Endothelial cell of umbilical vein (primary cell): Measurements from ENCODE around the gene LRRN4.

Experiments
- EZH2 ChIP-seq: IDR thresholded peaks from 2 replicates; pipeline ENCODE4 v1.6.1; 2012; ENCODE audit warnings: borderline replicate concordance, low read depth, mild to moderate bottlenecking, moderate library complexity, low read length, inconsistent platforms; ENCODE audit not compliant: severe bottlenecking
- POLR2A ChIP-seq: IDR thresholded peaks from 2 replicates; pipeline ENCODE4 v1.6.1; 2012; ENCODE audit warnings: low read depth, mild to moderate bottlenecking, control low read depth, low read length
- POLR2AphosphoS5 ChIP-seq: IDR thresholded peaks from 2 replicates; pipeline ENCODE4 v1.6.1; 2012; ENCODE audit warnings: low read depth, mild to moderate bottlenecking, control low read depth, low read length, moderate library complexity; ENCODE audit not compliant: insufficient read depth
- TF ChIP-seq, protein P1 (sequence below), 2 donors: IDR thresholded peaks; 1 replicate in 1 of 2; 2 replicates in 1 of 2; pipeline ENCODE4 v1.5.1; 2011; ENCODE audit warnings: low read length in 2 of 2, mild to moderate bottlenecking in 2 of 2, moderate library complexity in 2 of 2, control low read depth in 1 of 2, inconsistent platforms in 1 of 2, low read depth in 1 of 2; ENCODE audit not compliant: insufficient read depth in 1 of 2; ENCODE audit errors: extremely low read depth in 1 of 2

- no peak for TF ChIP-seq POLR2A
- TF ChIP-seq, protein P1, sequence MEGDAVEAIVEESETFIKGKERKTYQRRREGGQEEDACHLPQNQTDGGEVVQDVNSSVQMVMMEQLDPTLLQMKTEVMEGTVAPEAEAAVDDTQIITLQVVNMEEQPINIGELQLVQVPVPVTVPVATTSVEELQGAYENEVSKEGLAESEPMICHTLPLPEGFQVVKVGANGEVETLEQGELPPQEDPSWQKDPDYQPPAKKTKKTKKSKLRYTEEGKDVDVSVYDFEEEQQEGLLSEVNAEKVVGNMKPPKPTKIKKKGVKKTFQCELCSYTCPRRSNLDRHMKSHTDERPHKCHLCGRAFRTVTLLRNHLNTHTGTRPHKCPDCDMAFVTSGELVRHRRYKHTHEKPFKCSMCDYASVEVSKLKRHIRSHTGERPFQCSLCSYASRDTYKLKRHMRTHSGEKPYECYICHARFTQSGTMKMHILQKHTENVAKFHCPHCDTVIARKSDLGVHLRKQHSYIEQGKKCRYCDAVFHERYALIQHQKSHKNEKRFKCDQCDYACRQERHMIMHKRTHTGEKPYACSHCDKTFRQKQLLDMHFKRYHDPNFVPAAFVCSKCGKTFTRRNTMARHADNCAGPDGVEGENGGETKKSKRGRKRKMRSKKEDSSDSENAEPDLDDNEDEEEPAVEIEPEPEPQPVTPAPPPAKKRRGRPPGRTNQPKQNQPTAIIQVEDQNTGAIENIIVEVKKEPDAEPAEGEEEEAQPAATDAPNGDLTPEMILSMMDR (IDR thresholded peaks at IDR 0.05; ENCODE audit: extremely low read depth in 1 of 2, insufficient read depth in 1 of 2, low read depth in 1 of 2, low read length in 2 of 2): no peak
- TF ChIP-seq EZH2: no peak
- no peak for TF ChIP-seq POLR2AphosphoS5
These were observed 49.4 kb upstream of the LRRN4 start for GRCh38 chr20:6103301-6103700.
